GM19467 (cell line): ENCODE measurements around the gene ACKR2.

Source experiments
- ATAC-seq: cut with Tn5 transposase; IDR thresholded peaks from one replicate; pipeline ENCODE4 v1.9.1; 2021; ENCODE audit warnings: mild to moderate bottlenecking, moderate library complexity; ENCODE audit not compliant: unreplicated experiment

Gene ACKR2

GRCh38 chr3:42884324-42884723 lies 75.1 kb downstream of the ACKR2 start:
- no peak for ATAC-seq

DNA sequence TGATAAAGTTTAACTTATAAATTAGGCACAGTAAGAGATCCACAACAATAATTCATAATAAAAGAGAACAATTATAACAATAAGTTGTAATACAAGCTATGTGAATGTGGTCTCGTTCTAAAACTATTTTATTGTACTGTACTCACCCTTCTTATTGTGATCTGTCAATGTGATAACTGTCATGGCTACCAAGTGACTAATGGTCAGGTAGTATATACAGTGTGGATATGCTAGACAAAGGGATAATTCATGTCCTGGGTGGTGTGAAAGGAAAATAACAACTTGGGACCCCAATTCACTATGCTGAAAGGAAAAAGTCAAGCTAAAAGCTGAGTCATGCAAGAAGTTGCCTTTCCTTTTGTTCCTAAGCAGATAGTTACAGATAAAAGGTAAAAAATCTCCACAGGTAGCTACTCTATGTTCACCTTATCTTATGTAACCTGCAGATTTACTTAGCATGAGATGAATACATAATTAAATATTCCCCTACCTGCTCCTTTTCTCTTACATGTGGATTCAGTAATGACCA lies 77.1 kb downstream of the ACKR2 start:
- no peak for ATAC-seq

DNA sequence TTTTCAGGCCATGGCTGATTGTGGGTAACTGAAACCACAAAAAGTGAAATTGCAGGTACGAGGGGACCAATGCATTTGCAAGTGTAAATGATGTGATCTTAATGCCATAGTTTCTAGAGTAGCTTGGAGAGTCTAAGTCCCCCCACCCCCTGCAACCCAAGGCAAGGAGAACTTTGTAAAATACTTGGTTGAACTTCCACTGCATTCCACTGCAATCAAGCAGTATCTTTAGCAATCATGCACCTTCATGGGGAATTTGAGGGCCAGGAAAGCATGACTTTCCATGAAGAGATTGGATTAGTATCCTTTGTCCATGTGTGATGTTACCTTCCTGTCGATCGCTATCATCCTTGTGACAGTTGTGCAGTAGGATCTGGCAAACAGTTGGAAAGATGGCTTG lies 77.8 kb downstream of the ACKR2 start:
- no peak for ATAC-seq

- ATAC-seq = no peak
Observed at GRCh38 chr3:42891042-42891441, 81.8 kb downstream of the ACKR2 start.

GRCh38 chr3:42892169-42892568 lies 82.9 kb downstream of the ACKR2 start:
- ATAC-seq = no peak

GRCh38 chr3:42892807-42893206 lies 83.6 kb downstream of the ACKR2 start:
- ATAC-seq = no peak

DNA sequence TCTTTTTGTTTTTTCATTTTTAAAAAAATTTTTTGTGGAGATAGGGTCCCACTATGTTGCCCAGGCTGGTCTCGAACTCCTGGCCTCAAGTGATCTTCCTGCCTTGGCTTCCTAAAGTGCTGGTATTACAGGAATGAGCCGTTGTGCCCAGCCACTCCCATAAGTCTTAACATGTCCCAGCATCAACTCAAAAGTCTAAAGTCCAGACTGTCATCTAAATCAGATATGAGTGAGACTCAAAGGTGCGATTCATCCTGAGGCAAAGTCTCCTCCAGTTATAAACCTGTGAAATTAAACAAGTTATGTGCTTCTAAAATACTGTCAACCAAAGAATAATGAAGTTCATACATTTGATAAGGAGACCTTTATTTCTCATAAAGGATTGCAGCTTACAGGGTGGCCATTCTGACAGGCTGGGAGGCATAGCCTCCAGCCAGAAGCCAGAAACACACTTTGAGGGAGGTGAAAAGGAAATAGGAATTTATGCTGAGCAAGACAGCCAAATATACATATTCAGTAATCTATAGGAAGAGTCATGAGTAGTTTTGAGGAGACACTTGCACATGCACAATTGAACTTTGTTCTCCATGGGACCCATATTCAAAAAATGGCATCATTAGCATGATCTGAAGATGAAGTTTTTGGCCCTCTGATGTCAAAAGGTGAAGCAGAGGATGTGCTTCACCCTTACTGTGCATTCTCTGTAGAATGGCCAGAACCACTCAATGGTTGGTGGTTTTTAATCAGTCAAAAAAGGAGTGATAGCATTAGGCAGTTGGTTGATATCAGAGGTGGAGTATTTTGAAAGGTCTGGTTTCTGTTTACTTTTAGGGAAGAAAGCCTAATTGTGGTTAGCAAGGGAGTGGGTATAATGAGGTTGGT lies 85.7 kb downstream of the ACKR2 start:
- no peak for ATAC-seq

DNA sequence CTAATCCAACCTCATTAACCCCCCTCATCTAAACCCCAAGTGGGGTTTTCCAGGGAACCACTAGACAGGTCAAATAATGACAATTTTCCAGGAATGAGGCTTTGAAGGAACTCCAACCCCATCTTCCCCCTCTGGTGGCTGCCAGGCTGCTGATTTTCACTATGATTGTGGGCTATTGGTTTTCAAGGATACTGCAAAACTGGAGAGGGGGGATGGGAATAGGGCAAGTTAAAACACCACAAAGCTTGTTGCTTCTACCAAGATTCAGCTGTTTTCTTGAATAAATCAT lies 86.3 kb downstream of the ACKR2 start:
- no peak for ATAC-seq

- ATAC-seq = no peak
Observed at GRCh38 chr3:42898896-42899675, 89.8 kb downstream of the ACKR2 start.

- no peak for ATAC-seq
Observed at GRCh38 chr3:42900226-42901072, 91.2 kb downstream of the ACKR2 start.

DNA sequence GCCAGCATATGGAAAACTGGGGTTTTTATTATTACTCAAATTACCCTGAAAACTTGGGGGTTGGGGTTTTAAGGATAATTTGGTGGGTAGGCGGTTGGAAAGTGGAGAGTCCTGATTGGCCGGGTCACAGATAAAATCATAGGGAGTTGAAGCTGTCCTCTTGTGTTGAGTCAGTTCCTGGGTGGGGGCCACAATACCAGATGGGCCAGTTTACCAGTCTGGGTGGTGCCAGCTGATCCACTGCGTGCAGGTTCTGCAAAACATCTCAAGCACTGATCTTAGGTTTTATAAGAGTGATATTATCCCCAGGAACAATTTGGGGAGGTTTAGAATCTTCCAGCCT lies 91.8 kb downstream of the ACKR2 start:
- no peak for ATAC-seq

- ATAC-seq = no peak
Observed at GRCh38 chr3:42902257-42902656, 93.0 kb downstream of the ACKR2 start.

DNA sequence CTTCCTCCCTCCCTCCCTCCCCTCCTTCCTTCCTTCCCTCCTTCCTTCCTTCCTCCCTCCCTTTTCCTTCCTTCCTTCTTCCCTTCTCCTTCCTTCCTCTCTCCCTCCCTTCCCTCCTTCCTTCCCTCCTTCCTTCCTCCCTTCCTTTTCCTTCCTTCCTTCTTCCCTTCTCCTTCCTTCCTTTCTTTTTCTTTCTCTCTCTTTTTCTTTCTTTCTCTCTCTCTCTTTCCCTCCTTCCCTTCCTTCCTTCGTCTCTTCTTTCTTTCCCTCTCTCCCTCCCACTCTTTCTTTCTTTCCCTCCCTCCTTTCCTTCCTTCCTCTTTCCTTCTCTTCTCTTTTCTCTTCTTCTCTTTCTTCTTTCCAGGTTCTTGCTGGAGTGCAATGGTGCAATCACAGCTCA lies 94.8 kb downstream of the ACKR2 start:
- ATAC-seq = no peak

DNA sequence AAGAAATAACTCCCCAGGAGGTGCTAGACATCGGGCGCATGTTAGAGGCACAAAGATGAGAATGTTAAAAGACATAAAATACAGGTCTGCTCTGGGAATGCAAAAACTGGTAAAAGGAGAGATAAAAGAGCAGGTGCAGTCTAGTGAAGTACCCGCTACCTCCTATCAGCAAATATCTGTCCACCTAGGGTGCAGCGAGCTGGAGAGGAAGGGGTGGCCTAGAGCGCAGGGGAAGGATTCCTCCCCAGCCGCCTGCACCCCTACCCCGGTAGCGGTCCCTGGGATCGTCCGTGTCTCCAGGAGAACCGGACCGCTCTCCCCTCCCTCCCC lies 96.5 kb downstream of the ACKR2 start:
- ATAC-seq = no peak

GRCh38 chr3:42906070-42906847 lies 97.0 kb downstream of the ACKR2 start, which contains the start of gene ZNF662:
Gene ZNF662 (plus strand): TSS chr3:42906142. CDS start chr3:42908115, 1,973 bp downstream.
- no peak for ATAC-seq

DNA sequence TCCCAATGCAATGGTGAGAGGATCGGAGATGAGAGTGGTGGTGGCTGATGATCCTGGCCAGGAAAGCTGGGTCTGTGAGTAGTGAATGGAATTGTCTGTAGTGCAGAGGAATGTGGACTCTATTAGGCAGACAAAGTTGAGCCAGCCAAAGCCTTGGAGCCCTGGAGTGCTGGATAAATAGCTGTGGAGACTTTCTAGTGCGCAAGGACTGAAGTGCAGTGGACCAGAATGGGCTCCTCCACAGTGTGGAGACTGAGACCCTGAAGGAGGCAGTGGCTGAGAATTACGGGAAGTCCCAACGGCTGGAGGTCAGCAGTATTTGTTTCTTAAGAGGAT lies 97.6 kb downstream of the ACKR2 start:
- no peak for ATAC-seq

- no peak for ATAC-seq
Observed at GRCh38 chr3:42908675-42909074, 99.4 kb downstream of the ACKR2 start.

- no peak for ATAC-seq
Observed at GRCh38 chr3:42911551-42911950, 102.3 kb downstream of the ACKR2 start.

DNA sequence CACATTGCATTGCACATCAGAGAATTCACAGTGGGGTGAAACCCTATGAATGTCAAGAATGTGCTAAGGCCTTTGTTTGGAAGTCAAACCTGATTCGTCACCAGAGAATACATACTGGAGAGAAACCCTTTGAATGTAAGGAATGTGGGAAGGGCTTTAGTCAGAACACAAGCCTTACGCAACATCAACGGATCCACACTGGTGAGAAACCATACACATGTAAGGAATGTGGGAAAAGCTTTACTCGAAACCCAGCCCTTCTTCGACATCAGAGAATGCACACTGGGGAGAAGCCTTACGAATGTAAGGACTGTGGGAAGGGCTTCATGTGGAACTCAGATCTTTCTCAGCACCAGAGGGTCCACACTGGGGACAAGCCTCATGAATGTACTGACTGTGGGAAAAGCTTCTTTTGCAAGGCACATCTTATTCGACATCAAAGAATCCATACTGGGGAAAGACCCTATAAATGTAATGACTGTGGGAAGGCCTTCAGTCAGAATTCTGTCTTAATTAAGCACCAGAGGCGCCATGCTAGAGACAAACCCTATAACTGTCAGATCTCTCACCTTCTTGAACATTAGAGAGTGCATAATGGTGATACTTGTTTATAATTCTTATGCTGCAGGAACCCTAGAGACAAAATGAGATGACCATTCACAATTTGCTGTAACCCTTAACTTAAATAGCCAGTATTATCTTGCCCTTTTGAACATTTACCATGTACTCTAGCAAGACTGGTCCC lies 105.7 kb downstream of the ACKR2 start:
- no peak for ATAC-seq
